Left hindlimb (tissue), 1 donor: ENCODE data around the gene OPTN.
A peak's percentile ranks its signal among the peaks of the same experiment; 100 is the strongest.
"Not testable (repeated sequence)": the region's sequence is repeated elsewhere in the genome, so short reads cannot be mapped to it uniquely, and the experiment has no call there.

Source experiments
- DNase-seq: peaks from one replicate; pipeline ENCODE4 v3.0.0-alpha.2; 2018

OPTN gene

GRCh38 chr10:13136651-13137050, 36.7 kb downstream of the OPTN start:
- no peak for DNase-seq

- no peak for DNase-seq
Measured at GRCh38 chr10:13139150-13139549, 39.2 kb downstream of the OPTN start.

GRCh38 chr10:13139676-13140075, 39.7 kb downstream of the OPTN start:
- no peak for DNase-seq

- DNase-seq = no peak
Measured at GRCh38 chr10:13140627-13141190, 40.7 kb downstream of the OPTN start.

- DNase-seq = no peak
Measured at GRCh38 chr10:13143766-13144165, 43.8 kb downstream of the OPTN start.

GRCh38 chr10:13144814-13145213, 44.9 kb downstream of the OPTN start:
- no peak for DNase-seq

- DNase-seq = no peak
Measured at GRCh38 chr10:13146379-13146778, 46.4 kb downstream of the OPTN start.

GRCh38 chr10:13147161-13147560, 47.2 kb downstream of the OPTN start:
- DNase-seq = no peak

- DNase-seq = no peak
Measured at GRCh38 chr10:13152296-13152695, 52.3 kb downstream of the OPTN start.

GRCh38 chr10:13155860-13156259, 55.9 kb downstream of the OPTN start:
- not testable (repeated sequence) for DNase-seq

GRCh38 chr10:13158401-13158800, 58.4 kb downstream of the OPTN start:
- no peak for DNase-seq

GRCh38 chr10:13160934-13161856, 61.2 kb downstream of the OPTN start, which contains the start of gene MCM10:
Gene MCM10 (plus strand): TSS chr10:13161558. CDS start chr10:13164203, 2,645 bp downstream.
- DNase-seq = peak; percentile 99

- no peak for DNase-seq
Measured at GRCh38 chr10:13161857-13162271, 61.9 kb downstream of the OPTN start.

GRCh38 chr10:13163859-13164258, 63.9 kb downstream of the OPTN start:
- DNase-seq = no peak

GRCh38 chr10:13165177-13165576, 65.2 kb downstream of the OPTN start:
- DNase-seq = no peak

GRCh38 chr10:13167568-13167967, 67.6 kb downstream of the OPTN start:
- DNase-seq = no peak

- no peak for DNase-seq
Measured at GRCh38 chr10:13168781-13169180, 68.8 kb downstream of the OPTN start.

GRCh38 chr10:13173616-13174015, 73.7 kb downstream of the OPTN start:
- no peak for DNase-seq

- no peak for DNase-seq
Measured at GRCh38 chr10:13180788-13181187, 80.8 kb downstream of the OPTN start.

GRCh38 chr10:13182424-13182823, 82.5 kb downstream of the OPTN start:
- DNase-seq = no peak

- DNase-seq = no peak
Measured at GRCh38 chr10:13183625-13184024, 83.7 kb downstream of the OPTN start.

GRCh38 chr10:13184276-13184675, 84.3 kb downstream of the OPTN start:
- no peak for DNase-seq

- DNase-seq = no peak
Measured at GRCh38 chr10:13184730-13185514, 85.0 kb downstream of the OPTN start.
